K562 (cell line): ENCODE results near the gene SAE1. TPM values are rescaled to one million over a fixed set of nuclear protein-coding genes. Genes with fewer than 3 reads are reported as not detected.

Experiments used
- ETV5 ChIP-seq: sonication (generic); formaldehyde crosslinking; IDR thresholded peaks from 2 replicates; pipeline ENCODE4 v1.4.0; 2020; ENCODE audit warnings: low read depth, mild to moderate bottlenecking, missing genetic modification reagents
- KDM1A ChIP-seq, 2 experiments: fragments of 450-650 bp; IDR thresholded peaks; 2 replicates each; pipeline ENCODE4 v1.6.1; 2016; ENCODE audit warnings: mild to moderate bottlenecking in 2 of 2
- MAFK ChIP-seq: IDR thresholded peaks from 2 replicates; pipeline ENCODE4 v1.6.1; 2011; ENCODE audit warnings: low read length, improper control_type of control experiment
- MECOM ChIP-seq: fragments of 250-450 bp; sonication (Bioruptor Pico); IDR thresholded peaks from 2 replicates; pipeline ENCODE4 v1.8.0; 2022; ENCODE audit warnings: inconsistent platforms
- MED1 ChIP-seq: sonication (generic); formaldehyde crosslinking; IDR thresholded peaks from 2 replicates; pipeline ENCODE4 v1.8.1; 2023; ENCODE audit warnings: missing genetic modification reagents, borderline replicate concordance
- NFE2L1 ChIP-seq: fragments of 450-650 bp; IDR thresholded peaks from 2 replicates; pipeline ENCODE4 v1.6.1; 2016; ENCODE audit warnings: missing genetic modification characterization, low read depth, mild to moderate bottlenecking, missing compliant biosample characterization, moderate library complexity, borderline replicate concordance
- POLR2B ChIP-seq: fragments of 450-650 bp; IDR thresholded peaks from 2 replicates; pipeline ENCODE4 v1.6.1; 2018; ENCODE audit warnings: low read depth; ENCODE audit not compliant: partially characterized antibody
- PREB ChIP-seq: sonication (generic); formaldehyde crosslinking; IDR thresholded peaks from 2 replicates; pipeline ENCODE4 v1.8.1; 2023; ENCODE audit warnings: mild to moderate bottlenecking, missing genetic modification reagents
- ZBED1 ChIP-seq: IDR thresholded peaks from 2 replicates; pipeline ENCODE4 v1.6.1; 2014
- ZBTB34 ChIP-seq: fragments of 250-450 bp; sonication (Bioruptor Pico); IDR thresholded peaks from 2 replicates; pipeline ENCODE4 v1.8.0; 2021; ENCODE audit warnings: mild to moderate bottlenecking, moderate library complexity
- ZNF12 ChIP-seq: sonication (generic); formaldehyde crosslinking; IDR thresholded peaks from 2 replicates; pipeline ENCODE4 v1.4.0; 2020; ENCODE audit warnings: mild to moderate bottlenecking, missing genetic modification reagents
- ZNF699 ChIP-seq: fragments of 250-450 bp; sonication (Bioruptor Pico); IDR thresholded peaks from 2 replicates; pipeline ENCODE4 v1.8.0; 2021; ENCODE audit warnings: mild to moderate bottlenecking, moderate library complexity; ENCODE audit not compliant: insufficient replicate concordance
- ZNF77 ChIP-seq: fragments of 250-450 bp; sonication (Bioruptor Pico); IDR thresholded peaks from 2 replicates; pipeline ENCODE4 v1.5.0; 2020
- polyA plus RNA-seq, 8 experiments: library from polyadenylated mRNA; depleted of rRNA in 4 of 8; stranded (reverse) in 5 of 8; unstranded in 3 of 8; fragments of >200 nt; fragmentation: Nextera tagmentation in 2 of 8; fragmentation: Illumina TruSeq in 1 of 8; extraction: Ambion mirVana in 2 of 8; extraction: Trizol in 1 of 8; gene quantifications; 2 replicates each; pipeline versions ENCODE4 v1.2.1 to v1.2.3, GENCODE V29; 2011 to 2014; ENCODE audit warnings: inconsistent platforms in 1 of 8, missing spikeins in 1 of 8
- total RNA-seq, 7 experiments: library from RNA; depleted of rRNA in 6 of 7; stranded (reverse); fragments of >200 nt in 6 of 7; fragmentation: Illumina TruSeq in 2 of 7; extraction: Trizol in 2 of 7; gene quantifications; 2 replicates each; pipeline versions ENCODE4 v1.2.1 to v1.2.3, GENCODE V29; 2011 to 2021; ENCODE audit warnings: low replicate concordance in 1 of 7
- TF ChIP-seq, protein P1 (sequence below): sonication (generic); formaldehyde crosslinking; IDR thresholded peaks from 2 replicates; pipeline ENCODE4 v1.8.1; 2023; ENCODE audit warnings: missing genetic modification reagents, mild to moderate bottlenecking, borderline replicate concordance
- TF ChIP-seq, protein P2 (sequence below): fragments of 250-450 bp; sonication (Bioruptor Pico); IDR thresholded peaks from 2 replicates; pipeline ENCODE4 v1.6.1; 2021; ENCODE audit warnings: mild to moderate bottlenecking
- TF ChIP-seq, protein P3 (sequence below): IDR thresholded peaks from 2 replicates; pipeline ENCODE4 v1.6.1; 2014; ENCODE audit warnings: antibody characterized with exemption

The SAE1 gene
- total and polyA plus RNA-seq, 9 of the 15 experiments (the other 6 are each of a cell fraction or from before 2014, with no cell fraction given), result 82.8 to 299 (median 217) TPM

DNA sequence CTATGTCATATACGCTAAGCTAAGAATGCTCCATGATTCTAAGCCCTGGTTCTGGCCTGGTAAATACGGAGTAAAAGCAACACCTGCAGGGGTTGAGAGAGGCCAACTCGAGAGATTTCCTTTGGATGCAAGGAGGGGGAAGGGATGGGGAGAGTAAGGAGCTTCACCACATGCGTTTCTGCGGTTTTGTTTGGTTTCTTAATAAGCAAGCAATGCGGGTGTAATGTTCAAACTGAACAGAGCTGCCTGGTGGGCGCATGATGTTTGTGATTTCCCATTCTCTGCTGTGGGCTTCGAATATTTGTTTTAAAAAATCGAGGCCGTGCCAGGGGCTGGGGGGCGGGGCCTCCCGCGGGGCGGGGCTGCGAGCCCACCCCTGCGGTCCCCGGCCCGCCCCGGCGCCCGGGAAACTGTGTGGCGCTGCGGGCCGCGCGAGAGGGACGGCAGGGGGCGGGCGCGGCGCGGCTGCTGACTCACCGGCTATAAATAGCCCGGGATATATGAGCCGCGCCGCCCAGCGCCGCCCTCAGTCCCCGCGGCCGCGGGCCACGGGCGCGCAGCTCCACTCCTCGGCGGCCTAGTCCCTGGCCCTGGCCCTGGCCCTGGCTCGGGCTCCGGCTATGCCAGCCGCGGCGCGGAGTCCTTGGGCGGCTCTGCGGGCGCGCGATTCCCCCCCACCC, 95.3 kb downstream of the SAE1 start (continued):
- TF ChIP-seq, protein P1, sequence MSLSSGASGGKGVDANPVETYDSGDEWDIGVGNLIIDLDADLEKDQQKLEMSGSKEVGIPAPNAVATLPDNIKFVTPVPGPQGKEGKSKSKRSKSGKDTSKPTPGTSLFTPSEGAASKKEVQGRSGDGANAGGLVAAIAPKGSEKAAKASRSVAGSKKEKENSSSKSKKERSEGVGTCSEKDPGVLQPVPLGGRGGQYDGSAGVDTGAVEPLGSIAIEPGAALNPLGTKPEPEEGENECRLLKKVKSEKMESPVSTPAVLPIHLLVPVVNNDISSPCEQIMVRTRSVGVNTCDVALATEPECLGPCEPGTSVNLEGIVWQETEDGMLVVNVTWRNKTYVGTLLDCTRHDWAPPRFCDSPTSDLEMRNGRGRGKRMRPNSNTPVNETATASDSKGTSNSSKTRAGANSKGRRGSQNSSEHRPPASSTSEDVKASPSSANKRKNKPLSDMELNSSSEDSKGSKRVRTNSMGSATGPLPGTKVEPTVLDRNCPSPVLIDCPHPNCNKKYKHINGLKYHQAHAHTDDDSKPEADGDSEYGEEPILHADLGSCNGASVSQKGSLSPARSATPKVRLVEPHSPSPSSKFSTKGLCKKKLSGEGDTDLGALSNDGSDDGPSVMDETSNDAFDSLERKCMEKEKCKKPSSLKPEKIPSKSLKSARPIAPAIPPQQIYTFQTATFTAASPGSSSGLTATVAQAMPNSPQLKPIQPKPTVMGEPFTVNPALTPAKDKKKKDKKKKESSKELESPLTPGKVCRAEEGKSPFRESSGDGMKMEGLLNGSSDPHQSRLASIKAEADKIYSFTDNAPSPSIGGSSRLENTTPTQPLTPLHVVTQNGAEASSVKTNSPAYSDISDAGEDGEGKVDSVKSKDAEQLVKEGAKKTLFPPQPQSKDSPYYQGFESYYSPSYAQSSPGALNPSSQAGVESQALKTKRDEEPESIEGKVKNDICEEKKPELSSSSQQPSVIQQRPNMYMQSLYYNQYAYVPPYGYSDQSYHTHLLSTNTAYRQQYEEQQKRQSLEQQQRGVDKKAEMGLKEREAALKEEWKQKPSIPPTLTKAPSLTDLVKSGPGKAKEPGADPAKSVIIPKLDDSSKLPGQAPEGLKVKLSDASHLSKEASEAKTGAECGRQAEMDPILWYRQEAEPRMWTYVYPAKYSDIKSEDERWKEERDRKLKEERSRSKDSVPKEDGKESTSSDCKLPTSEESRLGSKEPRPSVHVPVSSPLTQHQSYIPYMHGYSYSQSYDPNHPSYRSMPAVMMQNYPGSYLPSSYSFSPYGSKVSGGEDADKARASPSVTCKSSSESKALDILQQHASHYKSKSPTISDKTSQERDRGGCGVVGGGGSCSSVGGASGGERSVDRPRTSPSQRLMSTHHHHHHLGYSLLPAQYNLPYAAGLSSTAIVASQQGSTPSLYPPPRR (CRISPR knock-in tag), result no peak; the same call in 1 of the 2 replicates
- TF ChIP-seq MECOM (CRISPR knock-in tag) (no peak), ZNF699 (no peak), NFE2L1 (tag) (no peak), ZBTB34 (CRISPR knock-in tag) (0 out of 2 replicates have a peak, but pooled peaks have one; percentile 32), ZNF77 (CRISPR knock-in tag) (no peak), PREB (no peak), ZBED1 (peak; percentile 55; the same call in 1 of the 2 replicates), MAFK (no peak; the same call in 1 of the 2 replicates), KDM1A (IDR thresholded peaks at IDR 0.05) (no peak), MED1 (no peak), POLR2B (no peak), ZNF12 (CRISPR knock-in tag) (no peak), ETV5 (CRISPR knock-in tag) (no peak)
- TF ChIP-seq, protein P2, sequence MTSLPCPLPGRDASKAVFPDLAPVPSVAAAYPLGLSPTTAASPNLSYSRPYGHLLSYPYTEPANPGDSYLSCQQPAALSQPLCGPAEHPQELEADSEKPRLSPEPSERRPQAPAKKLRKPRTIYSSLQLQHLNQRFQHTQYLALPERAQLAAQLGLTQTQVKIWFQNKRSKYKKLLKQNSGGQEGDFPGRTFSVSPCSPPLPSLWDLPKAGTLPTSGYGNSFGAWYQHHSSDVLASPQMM, result no peak
- TF ChIP-seq, protein P3, sequence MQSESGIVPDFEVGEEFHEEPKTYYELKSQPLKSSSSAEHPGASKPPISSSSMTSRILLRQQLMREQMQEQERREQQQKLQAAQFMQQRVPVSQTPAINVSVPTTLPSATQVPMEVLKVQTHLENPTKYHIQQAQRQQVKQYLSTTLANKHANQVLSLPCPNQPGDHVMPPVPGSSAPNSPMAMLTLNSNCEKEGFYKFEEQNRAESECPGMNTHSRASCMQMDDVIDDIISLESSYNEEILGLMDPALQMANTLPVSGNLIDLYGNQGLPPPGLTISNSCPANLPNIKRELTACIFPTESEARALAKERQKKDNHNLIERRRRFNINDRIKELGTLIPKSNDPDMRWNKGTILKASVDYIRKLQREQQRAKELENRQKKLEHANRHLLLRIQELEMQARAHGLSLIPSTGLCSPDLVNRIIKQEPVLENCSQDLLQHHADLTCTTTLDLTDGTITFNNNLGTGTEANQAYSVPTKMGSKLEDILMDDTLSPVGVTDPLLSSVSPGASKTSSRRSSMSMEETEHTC, result no peak
